Measurements from ENCODE around the gene C19orf25.
A peak's percentile ranks its signal among the peaks of the same experiment; 100 is the strongest.

C19orf25 gene

DNA sequence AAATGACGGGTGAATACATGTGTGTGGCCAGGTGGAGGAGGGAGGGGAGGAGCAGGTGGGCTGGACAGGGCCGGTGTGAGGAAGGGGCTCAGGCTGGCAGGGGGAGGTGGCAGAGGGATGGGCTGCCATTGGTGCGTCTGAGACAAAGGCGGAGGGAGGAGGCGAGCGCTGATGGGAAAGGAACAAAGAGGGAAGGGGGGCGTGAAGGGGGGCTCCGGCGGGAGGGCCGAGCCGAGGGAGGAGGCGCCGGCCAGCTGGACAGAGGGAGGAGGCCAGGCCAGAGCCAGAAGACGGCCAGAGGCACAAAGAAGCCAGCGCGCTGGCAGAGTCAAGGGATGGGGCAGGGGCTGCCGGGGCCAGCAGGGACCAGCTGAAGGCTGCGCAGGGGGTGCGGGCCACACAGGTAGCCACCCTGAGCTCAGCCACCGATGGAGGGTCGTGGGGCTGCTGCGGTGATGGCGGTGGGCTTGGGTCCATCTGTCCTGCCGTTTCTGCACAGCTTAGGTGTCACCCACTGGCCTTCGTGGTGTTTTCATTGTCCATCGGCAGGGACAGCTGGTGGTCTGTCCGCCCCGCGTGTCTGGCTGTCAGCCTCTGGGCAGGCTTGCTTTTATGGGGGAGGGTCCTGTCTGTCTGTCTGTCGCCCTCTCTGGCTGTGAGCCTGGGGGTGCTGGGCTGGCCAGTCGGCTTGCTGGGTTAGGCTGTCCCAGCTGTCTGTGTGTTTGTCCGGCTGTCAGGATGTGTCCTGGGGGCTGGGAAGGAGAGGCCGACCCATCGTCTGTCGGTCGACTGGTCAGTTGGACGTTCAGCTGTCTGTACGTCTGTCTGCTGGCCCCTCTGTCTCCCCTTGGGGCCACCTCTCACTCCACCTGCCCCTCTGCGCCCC lies 26.9 kb downstream of the C19orf25 start:
- H3K4me3 ChIP-seq (ENCODE audit: insufficient read length, low read depth) = no peak overlapping the region
- peaks cover 37% of the 10 kb centered on the region for H3K4me1 ChIP-seq (ENCODE audit: insufficient read depth, insufficient read length)
- H3K36me3 ChIP-seq (ENCODE audit: insufficient read depth, insufficient read length, low read length) = no peaks in the 10 kb centered on the region
- no peak for DNase-seq (ENCODE audit: low read depth, low spot score)
- TF ChIP-seq ZNF274 (IDR thresholded peaks at IDR 0.05; ENCODE audit: low read depth, low read length) = no peak
- no peak for TF ChIP-seq YY1 (IDR thresholded peaks at IDR 0.05; ENCODE audit: insufficient read depth, insufficient read length)
- no peak for TF ChIP-seq SUZ12 (IDR thresholded peaks at IDR 0.05; ENCODE audit: extremely low read depth, insufficient read depth, insufficient read length)
- peaks cover 84% of the 10 kb centered on the region for H3K27me3 ChIP-seq (ENCODE audit: insufficient read depth, insufficient read length)
- no peaks in the 10 kb centered on the region for H3K9me3 ChIP-seq (ENCODE audit: insufficient read depth, low read length)
- H3K9ac ChIP-seq (ENCODE audit: insufficient read length, low read depth) = peak overlapping the region; percentile 9

DNA sequence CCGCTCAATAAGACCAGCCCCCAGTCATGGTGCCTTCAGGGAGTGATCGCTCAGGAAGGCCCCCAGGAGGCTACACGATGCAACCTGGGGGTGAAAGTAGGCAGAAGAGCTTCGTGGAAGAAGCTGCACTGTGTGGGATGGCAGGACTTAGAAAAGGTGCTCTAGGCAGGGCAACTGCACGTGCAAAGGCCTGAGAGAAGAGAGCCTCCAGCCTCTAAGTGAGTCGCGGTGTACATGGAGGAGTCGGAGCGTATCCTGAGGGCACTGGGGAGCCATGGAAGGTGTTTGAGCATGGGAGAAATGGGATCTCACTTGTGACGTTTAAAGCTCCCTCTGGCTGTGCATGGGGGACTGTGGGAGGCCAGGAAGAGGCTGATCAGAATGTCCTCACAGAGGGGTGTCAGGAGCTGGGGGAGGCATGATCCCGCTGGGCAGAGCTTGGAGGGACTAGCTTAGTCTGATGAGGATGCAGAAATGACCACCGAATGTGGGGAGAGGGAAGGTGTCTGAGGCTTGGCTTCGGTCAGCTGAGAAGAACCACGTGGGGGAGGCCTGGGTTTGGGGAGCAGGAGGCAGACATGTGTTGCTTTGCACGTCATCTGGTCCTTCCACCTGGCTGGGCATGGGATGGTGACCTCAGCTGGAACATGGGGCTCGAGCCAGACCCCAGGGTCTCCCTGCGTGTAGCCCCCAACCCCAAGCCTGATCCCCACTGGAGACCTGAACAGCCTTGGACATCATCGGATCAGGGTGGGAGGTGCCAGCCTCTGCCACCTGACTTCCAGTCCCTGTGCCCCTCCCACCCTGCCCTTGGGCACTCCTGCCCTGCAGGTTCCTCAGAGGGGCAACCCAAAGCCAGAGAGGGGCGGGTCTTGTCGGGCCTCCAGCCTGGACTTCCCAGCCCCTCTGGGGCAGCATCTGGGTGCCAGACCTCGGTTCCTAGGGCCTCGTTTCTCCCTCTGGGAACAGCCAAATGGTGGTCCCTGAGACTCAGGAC lies 28.0 kb downstream of the C19orf25 start:
- Histone ChIP-seq H3K4me3 (ENCODE audit: insufficient read length, low read depth) (no peak overlapping the region), H3K4me1 (ENCODE audit: insufficient read depth, insufficient read length) (peaks cover 34% of the 10 kb centered on the region), H3K36me3 (ENCODE audit: insufficient read depth, insufficient read length, low read length) (no peaks in the 10 kb centered on the region), H3K9ac (ENCODE audit: insufficient read length, low read depth) (no peak overlapping the region), H3K27me3 (ENCODE audit: insufficient read depth, insufficient read length) (peaks cover 89% of the 10 kb centered on the region), H3K9me3 (ENCODE audit: insufficient read depth, low read length) (no peaks in the 10 kb centered on the region)
- DNase-seq (ENCODE audit: low read depth, low spot score) = no peak
- no peak for TF ChIP-seq YY1 (IDR thresholded peaks at IDR 0.05; ENCODE audit: insufficient read depth, insufficient read length)
- TF ChIP-seq SUZ12 (IDR thresholded peaks at IDR 0.05; ENCODE audit: extremely low read depth, insufficient read depth, insufficient read length) = no peak
- TF ChIP-seq ZNF274 (IDR thresholded peaks at IDR 0.05; ENCODE audit: low read depth, low read length) = no peak

DNA sequence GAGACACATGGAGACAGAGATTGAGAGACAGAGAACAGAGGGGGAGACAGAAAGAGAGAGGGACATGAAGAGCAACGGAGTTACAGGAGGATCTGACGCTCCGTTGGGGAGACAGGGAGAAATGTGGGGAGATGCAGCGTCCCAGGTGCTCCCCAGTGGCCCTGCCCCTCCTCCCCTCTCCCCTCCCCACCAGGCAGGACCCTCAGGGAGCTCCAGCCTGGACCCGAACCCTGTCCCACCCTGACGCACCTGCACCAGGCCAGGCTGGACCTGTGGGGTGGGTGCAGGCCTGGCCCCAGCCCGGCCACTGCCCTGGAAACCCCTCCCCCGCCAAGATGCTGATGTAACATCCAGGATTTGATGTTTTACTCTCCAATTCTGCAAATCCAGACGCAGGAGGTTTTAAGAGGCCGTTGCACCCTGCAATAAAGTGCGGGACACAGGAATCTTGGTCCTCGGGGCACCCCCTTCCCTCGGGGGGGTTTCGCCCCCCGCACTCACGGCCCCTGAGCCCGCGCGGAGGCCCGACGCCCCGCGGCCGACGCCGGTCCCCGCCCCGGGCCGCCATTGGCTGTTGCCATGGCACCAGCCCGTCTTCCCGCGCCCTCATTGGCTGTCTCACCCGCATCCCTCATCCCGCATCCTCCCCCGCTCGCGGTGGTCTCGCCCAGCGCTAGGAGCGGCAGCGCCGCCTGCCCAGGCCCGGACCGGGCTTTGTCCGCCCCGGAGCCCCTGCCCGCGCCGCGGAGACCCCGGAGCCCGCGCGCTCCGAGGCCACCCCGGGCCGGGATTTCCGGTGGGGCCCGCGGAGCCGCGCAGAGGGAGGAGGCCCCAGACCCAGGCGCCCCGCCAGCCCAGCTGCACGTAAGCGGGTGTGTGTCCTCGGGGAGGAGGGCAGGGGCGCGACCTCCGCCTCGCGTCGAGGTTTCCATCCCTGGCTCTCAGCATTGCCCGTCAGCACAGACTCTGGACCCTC lies 29.3 kb downstream of the C19orf25 start, which contains the start of gene APC2:
Gene APC2, plus strand, starts transcription at position 655 of the 976 bp plus-strand sequence. CDS start 2,881 bp downstream, outside the sequence.
- H3K4me3 ChIP-seq (ENCODE audit: insufficient read length, low read depth) = no peak within 1 kb of the TSS
- H3K9ac ChIP-seq (ENCODE audit: insufficient read length, low read depth) = no peak within 1 kb of the TSS
- peaks cover 86% of the 10 kb centered on the region for H3K27me3 ChIP-seq (ENCODE audit: insufficient read depth, insufficient read length)
- no peak for TF ChIP-seq ZNF274 (IDR thresholded peaks at IDR 0.05; ENCODE audit: low read depth, low read length)
- peak; percentile 22 for TF ChIP-seq SUZ12 (IDR thresholded peaks at IDR 0.05; ENCODE audit: extremely low read depth, insufficient read depth, insufficient read length)
- H3K4me1 ChIP-seq (ENCODE audit: insufficient read depth, insufficient read length) = peaks cover 33% of the 10 kb centered on the region
- no peaks in the 10 kb centered on the region for H3K36me3 ChIP-seq (ENCODE audit: insufficient read depth, insufficient read length, low read length)
- DNase-seq (ENCODE audit: low read depth, low spot score) = no peak
- H3K9me3 ChIP-seq (ENCODE audit: insufficient read depth, low read length) = no peaks in the 10 kb centered on the region

DNA sequence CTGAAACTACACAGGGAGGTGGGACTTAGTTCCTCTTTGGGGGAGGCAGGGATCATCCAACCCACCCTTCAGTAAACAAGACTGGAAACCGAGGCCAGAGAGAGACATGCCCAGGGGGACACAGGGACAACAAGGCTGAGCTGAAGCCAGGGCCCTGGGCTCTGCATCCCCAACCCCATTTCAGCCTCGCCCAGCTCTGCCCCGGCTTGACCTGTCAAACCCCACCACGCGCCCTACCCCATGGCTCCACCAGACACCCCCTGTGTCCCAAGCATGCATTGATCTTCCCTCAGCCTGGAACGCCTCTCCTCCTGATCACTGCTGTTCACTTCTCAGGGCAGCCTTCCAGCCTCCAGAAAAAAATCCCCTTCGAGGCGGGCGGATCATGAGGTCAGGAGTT lies 31.1 kb downstream of the C19orf25 start:
- H3K27me3 ChIP-seq (ENCODE audit: insufficient read depth, insufficient read length) = peaks cover 71% of the 10 kb centered on the region
- no peak for DNase-seq (ENCODE audit: low read depth, low spot score)
- H3K4me1 ChIP-seq (ENCODE audit: insufficient read depth, insufficient read length) = peaks cover 29% of the 10 kb centered on the region
- H3K9ac ChIP-seq (ENCODE audit: insufficient read length, low read depth) = no peak overlapping the region
- no peaks in the 10 kb centered on the region for H3K9me3 ChIP-seq (ENCODE audit: insufficient read depth, low read length)
- no peak overlapping the region for H3K4me3 ChIP-seq (ENCODE audit: insufficient read length, low read depth)
- peaks cover 2% of the 10 kb centered on the region for H3K36me3 ChIP-seq (ENCODE audit: insufficient read depth, insufficient read length, low read length)
- no peak for TF ChIP-seq SUZ12 (IDR thresholded peaks at IDR 0.05; ENCODE audit: extremely low read depth, insufficient read depth, insufficient read length)
- no peak for TF ChIP-seq YY1 (IDR thresholded peaks at IDR 0.05; ENCODE audit: insufficient read depth, insufficient read length)
- no peak for TF ChIP-seq ZNF274 (IDR thresholded peaks at IDR 0.05; ENCODE audit: low read depth, low read length)

DNA sequence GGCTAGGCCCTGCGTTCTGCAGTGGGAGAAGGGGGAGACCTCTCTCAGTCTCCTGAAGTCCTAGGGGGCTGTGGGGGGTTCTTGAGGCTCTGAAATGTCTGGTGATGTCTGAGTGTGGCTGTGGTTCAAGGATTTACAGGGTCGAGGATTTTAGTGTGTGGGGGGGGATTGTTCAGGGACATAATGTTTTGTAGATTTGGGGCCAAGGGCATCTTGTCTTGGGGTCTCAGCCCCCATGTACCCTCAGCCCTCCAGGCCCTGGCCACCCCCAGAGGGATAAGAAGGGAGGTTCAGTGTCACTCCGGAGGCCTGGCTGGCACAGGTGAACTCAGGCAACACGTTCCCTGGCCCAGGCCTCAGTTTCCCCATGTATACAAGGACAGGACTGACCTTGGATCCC lies 31.5 kb downstream of the C19orf25 start:
- Histone ChIP-seq H3K9ac (ENCODE audit: insufficient read length, low read depth) (no peak overlapping the region), H3K4me1 (ENCODE audit: insufficient read depth, insufficient read length) (peaks cover 24% of the 10 kb centered on the region), H3K27me3 (ENCODE audit: insufficient read depth, insufficient read length) (peaks cover 67% of the 10 kb centered on the region), H3K9me3 (ENCODE audit: insufficient read depth, low read length) (no peaks in the 10 kb centered on the region), H3K4me3 (ENCODE audit: insufficient read length, low read depth) (no peak overlapping the region), H3K36me3 (ENCODE audit: insufficient read depth, insufficient read length, low read length) (peaks cover 6% of the 10 kb centered on the region)
- no peak for TF ChIP-seq SUZ12 (IDR thresholded peaks at IDR 0.05; ENCODE audit: extremely low read depth, insufficient read depth, insufficient read length)
- TF ChIP-seq ZNF274 (IDR thresholded peaks at IDR 0.05; ENCODE audit: low read depth, low read length) = no peak
- no peak for TF ChIP-seq YY1 (IDR thresholded peaks at IDR 0.05; ENCODE audit: insufficient read depth, insufficient read length)
- DNase-seq (ENCODE audit: low read depth, low spot score) = no peak

DNA sequence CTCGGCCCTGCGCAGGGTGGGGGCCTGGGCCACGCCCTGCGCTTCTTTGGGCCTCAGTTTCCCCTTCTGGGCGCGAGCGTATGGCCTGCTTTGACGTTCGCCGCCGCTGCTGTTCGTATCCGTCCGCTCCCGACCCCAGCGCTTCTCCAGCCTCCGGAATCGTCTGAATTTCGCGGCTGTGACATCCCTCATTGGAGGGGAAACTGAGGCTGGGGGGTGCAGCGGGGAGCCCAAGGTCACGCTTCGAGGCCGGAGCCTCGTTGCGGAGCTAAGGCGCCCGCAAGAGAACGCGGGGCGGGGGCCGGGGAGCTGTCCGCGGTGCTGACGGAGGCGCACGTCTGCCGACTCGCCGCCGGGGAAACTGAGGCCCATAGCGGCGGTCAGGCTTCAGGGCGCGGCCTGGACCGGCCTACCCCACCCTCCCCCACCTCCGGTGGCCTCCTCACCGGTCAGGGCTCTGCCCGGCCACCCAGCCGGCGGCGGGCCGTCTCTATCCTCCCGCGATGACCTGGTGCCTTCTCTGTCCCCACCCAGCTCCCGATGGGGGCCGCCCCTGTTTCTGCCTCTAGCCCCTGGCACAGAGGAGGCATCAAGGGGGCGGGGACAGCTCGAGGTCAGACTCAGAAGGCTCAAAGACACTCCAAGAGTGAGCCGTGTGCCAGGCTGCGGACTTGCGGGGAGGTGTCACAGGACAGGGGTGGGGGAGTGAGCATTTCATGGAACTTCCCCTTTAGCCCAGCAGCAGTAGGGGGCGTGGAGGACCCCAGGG lies 32.1 kb downstream of the C19orf25 start:
- H3K4me3 ChIP-seq (ENCODE audit: insufficient read length, low read depth) = peak overlapping the region; percentile 11

More for the DNA sequence above, 32.1 kb downstream of the C19orf25 start:
- TF ChIP-seq ZNF274 (IDR thresholded peaks at IDR 0.05; ENCODE audit: low read depth, low read length) (no peak), SUZ12 (IDR thresholded peaks at IDR 0.05; ENCODE audit: extremely low read depth, insufficient read depth, insufficient read length) (peak; percentile 75)
- no peaks in the 10 kb centered on the region for H3K9me3 ChIP-seq (ENCODE audit: insufficient read depth, low read length)
- H3K4me1 ChIP-seq (ENCODE audit: insufficient read depth, insufficient read length) = peaks cover 24% of the 10 kb centered on the region
- H3K36me3 ChIP-seq (ENCODE audit: insufficient read depth, insufficient read length, low read length) = peaks cover 11% of the 10 kb centered on the region
- H3K27me3 ChIP-seq (ENCODE audit: insufficient read depth, insufficient read length) = peaks cover 61% of the 10 kb centered on the region
- DNase-seq (ENCODE audit: low read depth, low spot score) = no peak
- no peak overlapping the region for H3K9ac ChIP-seq (ENCODE audit: insufficient read length, low read depth)

All from NT2/D1 (cell line).